Lung (tissue), 12 donors: ENCODE data around the gene CANT1. TPM values are rescaled to one million over a fixed set of nuclear protein-coding genes. Genes with fewer than 3 reads are reported as not detected.

Experiments
- ATAC-seq: fragments of 200-7000 bp; cut with Tn5 transposase; one replicate; pipeline ENCODE4 v1.9.1; 2020; ENCODE audit warnings: moderate number of reproducible peaks; ENCODE audit not compliant: insufficient read depth, low FRiP score
- DNase-seq, 3 donors: peaks; one replicate each; pipeline ENCODE4 v3.0.0-alpha.2; 2013 to 2017
- H3K27ac ChIP-seq, 2 donors: one replicate each; pipeline ENCODE4 v1.5.1; 2013; ENCODE audit warnings: mild to moderate bottlenecking in 2 of 2, moderate library complexity in 2 of 2, control low read depth in 1 of 2, inconsistent platforms in 1 of 2, low read depth in 1 of 2, low read length in 1 of 2
- H3K27me3 ChIP-seq, 3 donors: one replicate each; pipeline ENCODE4 v1.5.1; 2013; ENCODE audit warnings: low read length in 2 of 3; ENCODE audit not compliant: control insufficient read depth in 3 of 3, insufficient read depth in 3 of 3
- H3K36me3 ChIP-seq, 4 donors: one replicate each; pipeline ENCODE4 v1.5.1; 2013; ENCODE audit warnings: low read length in 4 of 4, mild to moderate bottlenecking in 1 of 4, moderate library complexity in 1 of 4; ENCODE audit not compliant: control insufficient read depth in 4 of 4, insufficient read depth in 4 of 4
- H3K4me1 ChIP-seq, 5 donors: one replicate each; pipeline ENCODE4 v1.5.1; 2013; ENCODE audit warnings: low read length in 5 of 5, mild to moderate bottlenecking in 2 of 5, moderate library complexity in 1 of 5; ENCODE audit not compliant: control insufficient read depth in 5 of 5, insufficient read depth in 5 of 5
- H3K4me3 ChIP-seq: one replicate; pipeline ENCODE4 v1.5.1; 2013; ENCODE audit warnings: mild to moderate bottlenecking, control low read depth, moderate library complexity
- H3K9ac ChIP-seq, 2 donors: one replicate each; pipeline ENCODE4 v1.5.1; 2013; ENCODE audit warnings: low read length in 2 of 2, control low read depth in 1 of 2; ENCODE audit not compliant: insufficient read depth in 1 of 2
- H3K9me3 ChIP-seq, 4 donors: one replicate each; pipeline ENCODE4 v1.5.1; 2013; ENCODE audit warnings: low read length in 3 of 4, mild to moderate bottlenecking in 1 of 4, moderate library complexity in 1 of 4; ENCODE audit not compliant: control insufficient read depth in 4 of 4, insufficient read depth in 3 of 4
- WGBS, 2 donors: extraction: QIAGEN DNeasy Blood & Tissue Kit; methylation state at CpG; one replicate each; pipeline ENCODE4 v1.1.7; 2013; 5-methylcytosine and 5-hydroxymethylcytosine counted together
- polyA plus RNA-seq, 2 donors: library from polyadenylated mRNA; stranded (reverse); fragments of 200-250 nt; gene quantifications; one replicate each; pipeline ENCODE4 v1.2.1, GENCODE V29; 2013
- total RNA-seq, 2 donors: library from RNA; depleted of rRNA in 1 of 2; stranded (reverse); fragments of >200 nt in 1 of 2; gene quantifications; one replicate each; pipeline ENCODE4 v1.2.1, GENCODE V29; 2014 to 2021
- TF ChIP-seq, protein P1 (sequence below): IDR thresholded peaks from 2 replicates; pipeline ENCODE4 v1.5.1; 2012; ENCODE audit warnings: mild to moderate bottlenecking; ENCODE audit errors: control extremely low read depth, extremely low read depth
- donor health status: control.
- donor health status: control.
- donor health status: Bipolar disorder and iron deficiency.
- donor health status: healthy.
- donor health status: DM: yes; HTN: yes; CAD: no.

CANT1 gene
- total and polyA plus RNA-seq, 4 donors = 8.5 to 75.8 (median 48.7) TPM

- H3K27ac ChIP-seq = no peak overlapping the region
- DNase-seq (no peak), ATAC-seq (no peak)
- H3K4me1 ChIP-seq = peaks cover 0 to 6% (median 0%) of the 10 kb centered on the region in 5 donors
- peaks cover 0 to 7% (median 0%) of the 10 kb centered on the region in 3 donors for H3K27me3 ChIP-seq
- no peaks in the 10 kb centered on the region for H3K36me3 ChIP-seq
- TF ChIP-seq, protein P1, sequence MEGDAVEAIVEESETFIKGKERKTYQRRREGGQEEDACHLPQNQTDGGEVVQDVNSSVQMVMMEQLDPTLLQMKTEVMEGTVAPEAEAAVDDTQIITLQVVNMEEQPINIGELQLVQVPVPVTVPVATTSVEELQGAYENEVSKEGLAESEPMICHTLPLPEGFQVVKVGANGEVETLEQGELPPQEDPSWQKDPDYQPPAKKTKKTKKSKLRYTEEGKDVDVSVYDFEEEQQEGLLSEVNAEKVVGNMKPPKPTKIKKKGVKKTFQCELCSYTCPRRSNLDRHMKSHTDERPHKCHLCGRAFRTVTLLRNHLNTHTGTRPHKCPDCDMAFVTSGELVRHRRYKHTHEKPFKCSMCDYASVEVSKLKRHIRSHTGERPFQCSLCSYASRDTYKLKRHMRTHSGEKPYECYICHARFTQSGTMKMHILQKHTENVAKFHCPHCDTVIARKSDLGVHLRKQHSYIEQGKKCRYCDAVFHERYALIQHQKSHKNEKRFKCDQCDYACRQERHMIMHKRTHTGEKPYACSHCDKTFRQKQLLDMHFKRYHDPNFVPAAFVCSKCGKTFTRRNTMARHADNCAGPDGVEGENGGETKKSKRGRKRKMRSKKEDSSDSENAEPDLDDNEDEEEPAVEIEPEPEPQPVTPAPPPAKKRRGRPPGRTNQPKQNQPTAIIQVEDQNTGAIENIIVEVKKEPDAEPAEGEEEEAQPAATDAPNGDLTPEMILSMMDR = no peak
- WGBS, 2 donors = 79 to 92% methylated on average over 13 of the region's 13 CpGs
- no peak overlapping the region for H3K4me3 ChIP-seq
- H3K9me3 ChIP-seq = no peaks in the 10 kb centered on the region
- H3K9ac ChIP-seq = no peak overlapping the region
These were observed 31.5 kb upstream of the CANT1 start for GRCh38 chr17:79041041-79041570.

GRCh38 chr17:79039886-79040285 lies 30.3 kb upstream of the CANT1 start:
- DNase-seq = no peak
- ATAC-seq = no peak
- H3K4me3 ChIP-seq = no peak overlapping the region
- no peak overlapping the region for H3K9ac ChIP-seq
- H3K27ac ChIP-seq = no peak overlapping the region
- no peaks in the 10 kb centered on the region for H3K9me3 ChIP-seq
- TF ChIP-seq, protein P1 = no peak
- H3K36me3 ChIP-seq = no peaks in the 10 kb centered on the region
- H3K4me1 ChIP-seq = peaks cover 0 to 7% (median 0%) of the 10 kb centered on the region in 5 donors
- 91 to 94% methylated on average over 6 of the region's 6 CpGs for WGBS, 2 donors
- H3K27me3 ChIP-seq = peaks cover 0 to 7% (median 0%) of the 10 kb centered on the region in 3 donors

DNA sequence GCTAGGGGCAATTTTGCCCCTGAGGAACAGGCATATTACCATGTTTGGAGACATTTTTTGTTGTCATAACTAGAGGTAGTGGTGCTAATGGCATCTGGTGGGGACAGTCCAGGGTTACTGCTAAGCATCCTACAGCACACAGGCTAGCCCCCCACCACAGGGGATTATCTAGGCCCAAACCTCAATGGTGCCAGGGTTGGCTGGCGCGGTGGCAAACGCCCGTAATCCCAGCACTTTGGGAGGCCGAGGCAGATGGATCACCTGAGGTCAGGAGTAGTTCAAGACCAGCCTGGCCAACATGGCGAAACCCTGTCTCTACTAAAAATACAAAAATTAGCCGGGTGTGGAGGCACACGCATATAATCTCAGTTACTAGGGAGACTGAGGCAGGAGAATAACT lies 29.6 kb upstream of the CANT1 start:
- Histone ChIP-seq H3K4me1 (peaks cover 0 to 7% (median 0%) of the 10 kb centered on the region in 5 donors), H3K4me3 (no peak overlapping the region), H3K27me3 (peaks cover 0 to 7% (median 0%) of the 10 kb centered on the region in 3 donors), H3K27ac (no peak overlapping the region), H3K9me3 (no peaks in the 10 kb centered on the region), H3K36me3 (no peaks in the 10 kb centered on the region), H3K9ac (no peak overlapping the region)
- TF ChIP-seq, protein P1 = no peak
- no peak for DNase-seq
- 98 to 99% methylated on average over 8 of the region's 8 CpGs for WGBS, 2 donors
- ATAC-seq = no peak
